H1 (cell line): ENCODE data around the gene MAP4K1. TPM values are rescaled to one million over a fixed set of nuclear protein-coding genes. Genes with fewer than 3 reads are reported as not detected.

Source experiments
- CTCF ChIA-PET: fragments of 300-600 bp; sonication (Branson Sonifier 250); formaldehyde crosslinking; loops from one replicate; lab custom pipeline; 2021; ENCODE audit not compliant: partially characterized antibody; lab: Charles Lee
- POLR2A ChIA-PET: fragments of 300-600 bp; sonication (Branson Sonifier 250); formaldehyde crosslinking; loops from one replicate; lab custom pipeline; 2021; ENCODE audit warnings: inconsistent platforms; ENCODE audit not compliant: partially characterized antibody; lab: Charles Lee
- DNase-seq, 2 experiments: peaks; one replicate each; pipeline versions ENCODE4 v3.0.0 to v3.0.0-alpha.2; 2010 to 2022; ENCODE audit warnings: low spot score in 2 of 2, low read depth in 1 of 2, mixed read lengths in 1 of 2
- FAIRE-seq: peaks from 2 replicates; lab custom pipeline; 2011; peaks lifted over from hg19 to GRCh38; lab: Jason Lieb, UNC
- H2AFZ ChIP-seq: 2 replicates; pipeline ENCODE4 v1.8.1; 2012; ENCODE audit warnings: low read length, inconsistent platforms
- H2AK5ac ChIP-seq: 2 replicates; pipeline ENCODE4 v1.6.1; 2013; ENCODE audit warnings: low read depth, low read length
- H2BK120ac ChIP-seq: replicated peaks from 2 replicates; pipeline ENCODE3; 2013; ENCODE audit warnings: low read depth, low read length, inconsistent platforms
- H2BK12ac ChIP-seq: 2 replicates; pipeline ENCODE4 v1.6.1; 2013; ENCODE audit warnings: low read depth, low read length
- H2BK15ac ChIP-seq: 2 replicates; pipeline ENCODE4 v1.6.1; 2013; ENCODE audit warnings: low read length
- H2BK20ac ChIP-seq: 2 replicates; pipeline ENCODE4 v1.6.1; 2013; ENCODE audit warnings: low read length
- H2BK5ac ChIP-seq: 2 replicates; pipeline ENCODE4 v1.6.1; 2013; ENCODE audit warnings: low read depth, low read length
- H3K14ac ChIP-seq: 2 replicates; pipeline ENCODE4 v1.6.1; 2013; ENCODE audit warnings: inconsistent platforms; ENCODE audit not compliant: insufficient read length
- H3K18ac ChIP-seq: 2 replicates; pipeline ENCODE4 v1.6.1; 2013; ENCODE audit warnings: low read length; ENCODE audit errors: extremely low read depth
- H3K23ac ChIP-seq: 2 replicates; pipeline ENCODE4 v1.6.1; 2013; ENCODE audit warnings: inconsistent platforms; ENCODE audit not compliant: insufficient read length
- H3K23me2 ChIP-seq: 2 replicates; pipeline ENCODE4 v1.6.1; 2013; ENCODE audit warnings: low read depth, low read length
- H3K27ac ChIP-seq: 2 replicates; pipeline ENCODE4 v1.6.1; 2011; ENCODE audit warnings: low read depth, low read length, inconsistent platforms
- H3K27me3 ChIP-seq, 4 experiments: replicated peaks in 1 of 4; 1 replicate in 1 of 4; 2 replicates in 3 of 4; pipeline versions ENCODE4 v1.6.1 to v1.8.1; 2011 to 2013; ENCODE audit warnings: low read length in 3 of 4, mild to moderate bottlenecking in 3 of 4, inconsistent platforms in 2 of 4, mixed read lengths in 2 of 4, moderate library complexity in 1 of 4; ENCODE audit not compliant: control insufficient read depth in 3 of 4, insufficient read depth in 3 of 4; ENCODE audit errors: extremely low read depth in 1 of 4
- H3K36me3 ChIP-seq, 4 experiments: 2 replicates each; pipeline versions ENCODE4 v1.6.1 to v1.8.1; 2011 to 2013; ENCODE audit warnings: mild to moderate bottlenecking in 4 of 4, low read length in 3 of 4, moderate library complexity in 2 of 4, control low read depth in 1 of 4, inconsistent platforms in 1 of 4; ENCODE audit not compliant: insufficient read depth in 4 of 4, control insufficient read depth in 2 of 4
- H3K4ac ChIP-seq: replicated peaks from 2 replicates; pipeline ENCODE3; 2013; ENCODE audit warnings: low read length, low read depth, mixed read lengths, inconsistent platforms; ENCODE audit not compliant: insufficient read length
- H3K4me1 ChIP-seq, 4 experiments: replicated peaks in 1 of 4; 1 replicate in 1 of 4; 2 replicates in 3 of 4; pipeline versions ENCODE4 v1.6.1 to v1.8.1; 2011 to 2013; ENCODE audit warnings: low read length in 3 of 4, inconsistent platforms in 2 of 4, mixed read lengths in 1 of 4; ENCODE audit not compliant: insufficient read depth in 4 of 4, control insufficient read depth in 3 of 4
- H3K4me2 ChIP-seq, 2 experiments: 2 replicates each; pipeline versions ENCODE4 v1.6.1 to v1.8.1; 2011 to 2013; ENCODE audit warnings: low read depth in 2 of 2, low read length in 2 of 2, control low read depth in 1 of 2, inconsistent platforms in 1 of 2, mild to moderate bottlenecking in 1 of 2; ENCODE audit not compliant: insufficient read depth in 1 of 2
- H3K4me3 ChIP-seq, 4 experiments: fragments of 200-600, 300-600 bp in 1 of 4; sonication (generic), shearing (Covaris generic), sonication (Bioruptor Twin) in 1 of 4; 2 replicates each; pipeline versions ENCODE4 v1.5.1 to v1.8.1; 2011 to 2016; ENCODE audit warnings: low read length in 4 of 4, low read depth in 3 of 4, control low read depth in 2 of 4, inconsistent platforms in 2 of 4, mild to moderate bottlenecking in 2 of 4, mixed read lengths in 1 of 4, moderate library complexity in 1 of 4; ENCODE audit not compliant: insufficient read depth in 2 of 4; ENCODE audit errors: extremely low read depth in 1 of 4
- H3K56ac ChIP-seq: replicated peaks from 2 replicates; pipeline ENCODE3; 2013; ENCODE audit warnings: low read depth, mild to moderate bottlenecking, mixed read lengths, low read length, inconsistent platforms; ENCODE audit not compliant: insufficient read length
- H3K79me1 ChIP-seq: 2 replicates; pipeline ENCODE4 v1.6.1; 2013; ENCODE audit warnings: low read depth, low read length, control low read depth
- H3K79me2 ChIP-seq, 2 experiments: 2 replicates each; pipeline versions ENCODE4 v1.6.1 to v1.8.1; 2012 to 2013; ENCODE audit warnings: low read length in 2 of 2, mild to moderate bottlenecking in 2 of 2, inconsistent platforms in 1 of 2; ENCODE audit not compliant: insufficient read depth in 2 of 2, control insufficient read depth in 1 of 2
- H3K9ac ChIP-seq, 4 experiments: replicated peaks in 1 of 4; 1 replicate in 1 of 4; 2 replicates in 3 of 4; pipeline versions ENCODE4 v1.6.1 to v1.8.1; 2011 to 2013; ENCODE audit warnings: low read depth in 3 of 4, low read length in 3 of 4, control low read depth in 2 of 4, mild to moderate bottlenecking in 2 of 4, moderate library complexity in 2 of 4, inconsistent platforms in 1 of 4; ENCODE audit errors: extremely low read depth in 1 of 4
- H3K9me3 ChIP-seq, 2 experiments: 2 replicates each; pipeline versions ENCODE4 v1.6.1 to v1.8.1; 2012 to 2013; ENCODE audit warnings: mild to moderate bottlenecking in 2 of 2, moderate library complexity in 2 of 2, control low read depth in 1 of 2, inconsistent platforms in 1 of 2, low read depth in 1 of 2, low read length in 1 of 2, mixed read lengths in 1 of 2; ENCODE audit not compliant: insufficient read depth in 2 of 2
- H4K20me1 ChIP-seq, 2 experiments: replicated peaks in 1 of 2; 2 replicates each; pipeline versions ENCODE3 to v1.8.1; 2011 to 2013; ENCODE audit warnings: inconsistent platforms in 2 of 2, low read length in 2 of 2, mild to moderate bottlenecking in 1 of 2; ENCODE audit not compliant: insufficient read depth in 2 of 2, control insufficient read depth in 1 of 2
- H4K5ac ChIP-seq: 2 replicates; pipeline ENCODE4 v1.6.1; 2013; ENCODE audit warnings: low read length, low read depth, mixed read lengths, inconsistent platforms; ENCODE audit not compliant: insufficient read length
- H4K8ac ChIP-seq: 2 replicates; pipeline ENCODE4 v1.8.0; 2013; ENCODE audit warnings: mild to moderate bottlenecking, moderate library complexity, low read length, inconsistent platforms; ENCODE audit not compliant: insufficient read depth; ENCODE audit errors: extremely low read depth
- H4K91ac ChIP-seq: replicated peaks from 2 replicates; pipeline ENCODE3; 2013; ENCODE audit warnings: low read length, mixed read lengths, inconsistent platforms; ENCODE audit not compliant: insufficient read length
- CEBPB ChIP-seq: IDR thresholded peaks from 2 replicates; pipeline ENCODE4 v1.6.1; 2012; ENCODE audit warnings: low read depth, low read length
- EZH2 ChIP-seq: fragments of 200-600 bp; sonication (generic); IDR thresholded peaks from 2 replicates; pipeline ENCODE4 v1.7.1; 2012; ENCODE audit warnings: low read depth, mild to moderate bottlenecking, moderate library complexity, low read length, inconsistent platforms; ENCODE audit not compliant: severe bottlenecking
- JUN ChIP-seq: IDR thresholded peaks from 2 replicates; pipeline ENCODE4 v1.6.1; 2011; ENCODE audit warnings: low read depth, mild to moderate bottlenecking, improper control_type of control experiment, low read length
- JUND ChIP-seq: IDR thresholded peaks from 2 replicates; pipeline ENCODE4 v1.6.1; 2011; ENCODE audit warnings: mild to moderate bottlenecking, improper control_type of control experiment, low read length
- KDM1A ChIP-seq: fragments of 200-600, 300-600 bp; sonication (generic); IDR thresholded peaks from 2 replicates; pipeline ENCODE4 v1.7.1; 2016; ENCODE audit warnings: mild to moderate bottlenecking, low read length, borderline replicate concordance
- RXRA ChIP-seq: IDR thresholded peaks from 2 replicates; pipeline ENCODE4 v1.6.1; 2011; ENCODE audit warnings: low read depth, mild to moderate bottlenecking, low read length, moderate library complexity; ENCODE audit not compliant: insufficient read depth
- SP1 ChIP-seq: IDR thresholded peaks from 2 replicates; pipeline ENCODE4 v1.6.1; 2011; ENCODE audit warnings: low read depth, low read length
- SP4 ChIP-seq: IDR thresholded peaks from 2 replicates; pipeline ENCODE4 v1.6.1; 2012; ENCODE audit warnings: low read length, inconsistent platforms
- TAF7 ChIP-seq: optimal IDR thresholded peaks from 2 replicates; pipeline ENCODE3; 2011; ENCODE audit warnings: low read depth, mild to moderate bottlenecking, inconsistent platforms, low read length, moderate library complexity, borderline replicate concordance
- ZNF274 ChIP-seq: IDR thresholded peaks from 2 replicates; pipeline ENCODE4 v1.7.0; 2012; ENCODE audit warnings: low read length, borderline replicate concordance; ENCODE audit errors: extremely low read depth
- WGBS, 2 experiments: shearing (Covaris generic) in 1 of 2; methylation state at CpG; one replicate each; pipeline versions ENCODE4 v1.1.6 to v1.1.7; 2013 to 2015; ENCODE audit warnings: low lambda C conversion rate in 2 of 2, mixed read lengths in 2 of 2, inconsistent platforms in 1 of 2, low coverage in 1 of 2, missing lambda C conversion rate in 1 of 2; ENCODE audit not compliant: insufficient replicate concordance in 2 of 2, insufficient coverage in 1 of 2, insufficient read length in 1 of 2; ENCODE audit errors: extremely low coverage in 1 of 2, missing lambda C conversion rate in 1 of 2; 5-methylcytosine and 5-hydroxymethylcytosine counted together
- polyA plus RNA-seq, 7 experiments: library from polyadenylated mRNA; depleted of rRNA in 3 of 7; stranded (reverse) in 5 of 7; unstranded in 2 of 7; fragments of >200 nt in 5 of 7; fragments of 200-250 nt in 2 of 7; gene quantifications; 1 replicate in 5 of 7; 2 replicates in 1 of 7; 4 replicates in 1 of 7; pipeline versions ENCODE4 v1.2.1 to v1.2.3, GENCODE V29; 2011 to 2013; ENCODE audit warnings: missing spikeins in 2 of 7, mixed read lengths in 2 of 7
- total RNA-seq: library from RNA; stranded (reverse); fragmentation: NEBNext Ultra II Directional; extraction: Animal tissue kit (Norgen Biotek cat#: 25700); gene quantifications from 2 replicates; pipeline ENCODE4 v1.2.1, GENCODE V29; 2021
- TF ChIP-seq, protein P1 (sequence below), 3 experiments: IDR thresholded peaks; 1 replicate in 2 of 3; 2 replicates in 1 of 3; pipeline versions ENCODE4 v1.5.1 to v1.6.1; 2011; ENCODE audit warnings: low read length in 3 of 3, mild to moderate bottlenecking in 3 of 3, inconsistent platforms in 2 of 3, low read depth in 1 of 3, moderate library complexity in 1 of 3; ENCODE audit not compliant: insufficient read depth in 1 of 3; ENCODE audit errors: control extremely low read depth in 1 of 3

Gene MAP4K1
- total and polyA plus RNA-seq, 2 of the 8 experiments (the other 6 are each of a cell fraction or from before 2014, with no cell fraction given), result 9.0 to 10.4 TPM

DNA sequence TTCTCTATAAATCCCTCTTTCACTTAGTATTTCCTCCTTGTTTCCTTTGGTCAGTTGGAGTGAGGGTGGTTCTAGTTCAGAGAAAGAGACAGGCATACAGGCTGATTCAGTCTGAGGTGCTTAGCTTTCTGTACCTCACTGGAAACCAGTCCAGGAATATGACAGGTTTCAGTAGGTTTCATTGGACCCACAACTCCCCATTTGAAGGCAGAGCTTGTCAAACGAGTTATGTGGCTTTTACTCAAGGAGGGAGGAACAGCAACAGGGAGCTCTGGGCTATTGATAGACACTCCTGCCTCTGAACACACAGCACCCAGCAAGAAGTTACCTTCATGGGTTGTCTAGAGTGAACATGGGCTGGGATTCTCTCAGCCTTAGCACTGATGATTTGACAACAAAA is 44.2 kb upstream of the MAP4K1 start:
- H3K9ac ChIP-seq, result no peak overlapping the region
- TF ChIP-seq JUN (no peak), KDM1A (no peak), EZH2 (no peak), CEBPB (no peak), ZNF274 (no peak), SP4 (no peak), SP1 (no peak), RXRA (no peak), TAF7 (no peak), JUND (no peak)
- TF ChIP-seq, protein P1, sequence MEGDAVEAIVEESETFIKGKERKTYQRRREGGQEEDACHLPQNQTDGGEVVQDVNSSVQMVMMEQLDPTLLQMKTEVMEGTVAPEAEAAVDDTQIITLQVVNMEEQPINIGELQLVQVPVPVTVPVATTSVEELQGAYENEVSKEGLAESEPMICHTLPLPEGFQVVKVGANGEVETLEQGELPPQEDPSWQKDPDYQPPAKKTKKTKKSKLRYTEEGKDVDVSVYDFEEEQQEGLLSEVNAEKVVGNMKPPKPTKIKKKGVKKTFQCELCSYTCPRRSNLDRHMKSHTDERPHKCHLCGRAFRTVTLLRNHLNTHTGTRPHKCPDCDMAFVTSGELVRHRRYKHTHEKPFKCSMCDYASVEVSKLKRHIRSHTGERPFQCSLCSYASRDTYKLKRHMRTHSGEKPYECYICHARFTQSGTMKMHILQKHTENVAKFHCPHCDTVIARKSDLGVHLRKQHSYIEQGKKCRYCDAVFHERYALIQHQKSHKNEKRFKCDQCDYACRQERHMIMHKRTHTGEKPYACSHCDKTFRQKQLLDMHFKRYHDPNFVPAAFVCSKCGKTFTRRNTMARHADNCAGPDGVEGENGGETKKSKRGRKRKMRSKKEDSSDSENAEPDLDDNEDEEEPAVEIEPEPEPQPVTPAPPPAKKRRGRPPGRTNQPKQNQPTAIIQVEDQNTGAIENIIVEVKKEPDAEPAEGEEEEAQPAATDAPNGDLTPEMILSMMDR (IDR thresholded peaks at IDR 0.05; ENCODE audit: control extremely low read depth in 1 of 3, insufficient read depth in 1 of 3, low read depth in 1 of 3, low read length in 3 of 3), result no peak

More for the DNA sequence above, 44.2 kb upstream of the MAP4K1 start:
- DNase-seq, result no peak
- no peak overlapping the region for H3K56ac ChIP-seq
- H2BK5ac ChIP-seq, result no peak overlapping the region
- WGBS, 2 experiments, result 53% methylated on average over 1 of the region's 1 CpG; no CpG with 5 or more reads in 1 of the 2 experiments
- no peak overlapping the region for H2BK20ac ChIP-seq
- H3K27me3 ChIP-seq, result no peaks in the 10 kb centered on the region
- peaks cover 14 to 91% of the 10 kb centered on the region in 2 experiments for H3K79me2 ChIP-seq
- H2BK120ac ChIP-seq, result no peak overlapping the region
- H2BK15ac ChIP-seq, result no peak overlapping the region
- peaks cover 41 to 59% (median 49%) of the 10 kb centered on the region in 4 experiments for H3K4me1 ChIP-seq
- H4K5ac ChIP-seq, result no peak overlapping the region
- H4K20me1 ChIP-seq, result peaks cover 11 to 47% of the 10 kb centered on the region in 2 experiments
- peaks cover 30% of the 10 kb centered on the region for H3K79me1 ChIP-seq
- H3K4me2 ChIP-seq, result peak overlapping the region; percentile 30 to 35; a peak in 2 of 4 replicates
- H3K14ac ChIP-seq, result no peak overlapping the region
- H4K8ac ChIP-seq, result no peak overlapping the region
- FAIRE-seq, result no peak
- no peaks in the 10 kb centered on the region; a peak in 1 of 8 replicates for H3K36me3 ChIP-seq
- H3K27ac ChIP-seq, result no peak overlapping the region
- no peak overlapping the region for H2AFZ ChIP-seq
- no peak overlapping the region for H2AK5ac ChIP-seq
- POLR2A ChIA-PET, result interaction anchor here (1.2 to 21.5 kb wide), 6 partner anchors 9 to 44 kb away, joined by 4 to 495 read pairs (median 14); partner anchors contain the start of gene ACTN4
- CTCF ChIA-PET, result interaction anchor here (0.9 to 1.3 kb wide), 4 partner anchors 10 to 57 kb away, joined by 3 to 6 read pairs (median 4); no protein-coding TSS in a partner anchor
- no peak overlapping the region for H2BK12ac ChIP-seq
- no peak overlapping the region for H3K4ac ChIP-seq
- no peak overlapping the region for H3K18ac ChIP-seq
- no peaks in the 10 kb centered on the region for H3K23me2 ChIP-seq
- no peak overlapping the region for H3K4me3 ChIP-seq
- no peak overlapping the region for H4K91ac ChIP-seq
- no peak overlapping the region for H3K23ac ChIP-seq
- no peaks in the 10 kb centered on the region for H3K9me3 ChIP-seq
